ENCODE measurements around the gene FYN.

The FYN gene

DNA sequence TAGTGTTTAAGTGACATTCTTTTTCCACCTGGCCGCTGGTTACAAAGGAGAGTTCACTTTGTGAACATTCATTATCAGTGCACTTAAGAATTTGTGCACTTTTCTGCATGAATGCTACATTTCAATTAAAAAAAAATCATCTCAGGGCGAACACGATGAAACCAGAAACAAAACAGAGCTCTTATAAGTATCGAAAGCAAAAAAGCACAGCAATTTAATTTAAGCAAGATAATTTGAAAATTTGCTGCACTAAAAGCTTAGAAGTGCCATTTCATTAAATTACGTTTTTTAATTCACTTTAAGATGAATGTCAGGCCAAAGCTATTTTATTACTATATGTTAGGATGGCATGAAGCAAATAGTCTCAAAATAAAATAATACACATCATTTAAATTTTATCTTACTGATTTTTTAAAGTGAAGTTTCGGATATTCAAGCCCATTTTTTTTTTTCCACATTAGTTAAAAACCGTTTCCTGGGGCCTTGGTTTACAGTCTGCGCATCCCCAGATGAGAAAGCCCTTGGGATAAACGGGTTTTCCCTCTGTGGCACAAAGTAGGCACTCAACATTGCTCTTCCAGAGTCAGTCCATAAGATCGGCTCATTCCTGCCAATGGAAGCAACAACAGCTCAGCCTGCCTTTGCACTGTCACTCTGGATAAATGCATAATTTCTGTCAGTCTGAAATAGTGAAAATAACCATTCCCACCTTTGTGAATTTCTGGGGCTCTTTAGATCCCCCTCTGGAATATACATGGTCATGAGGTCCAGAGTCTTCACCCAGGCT is 80.1 kb downstream of the FYN start:
- TF ChIP-seq EP300 (IDR thresholded peaks at IDR 0.05; ENCODE audit: borderline replicate concordance) = no peak
- no peak for TF ChIP-seq FOXM1 (IDR thresholded peaks at IDR 0.05; ENCODE audit: borderline replicate concordance, low read depth)
- no peak for TF ChIP-seq TCF12 (IDR thresholded peaks at IDR 0.05; ENCODE audit: low read depth)
- TF ChIP-seq, protein P1, sequence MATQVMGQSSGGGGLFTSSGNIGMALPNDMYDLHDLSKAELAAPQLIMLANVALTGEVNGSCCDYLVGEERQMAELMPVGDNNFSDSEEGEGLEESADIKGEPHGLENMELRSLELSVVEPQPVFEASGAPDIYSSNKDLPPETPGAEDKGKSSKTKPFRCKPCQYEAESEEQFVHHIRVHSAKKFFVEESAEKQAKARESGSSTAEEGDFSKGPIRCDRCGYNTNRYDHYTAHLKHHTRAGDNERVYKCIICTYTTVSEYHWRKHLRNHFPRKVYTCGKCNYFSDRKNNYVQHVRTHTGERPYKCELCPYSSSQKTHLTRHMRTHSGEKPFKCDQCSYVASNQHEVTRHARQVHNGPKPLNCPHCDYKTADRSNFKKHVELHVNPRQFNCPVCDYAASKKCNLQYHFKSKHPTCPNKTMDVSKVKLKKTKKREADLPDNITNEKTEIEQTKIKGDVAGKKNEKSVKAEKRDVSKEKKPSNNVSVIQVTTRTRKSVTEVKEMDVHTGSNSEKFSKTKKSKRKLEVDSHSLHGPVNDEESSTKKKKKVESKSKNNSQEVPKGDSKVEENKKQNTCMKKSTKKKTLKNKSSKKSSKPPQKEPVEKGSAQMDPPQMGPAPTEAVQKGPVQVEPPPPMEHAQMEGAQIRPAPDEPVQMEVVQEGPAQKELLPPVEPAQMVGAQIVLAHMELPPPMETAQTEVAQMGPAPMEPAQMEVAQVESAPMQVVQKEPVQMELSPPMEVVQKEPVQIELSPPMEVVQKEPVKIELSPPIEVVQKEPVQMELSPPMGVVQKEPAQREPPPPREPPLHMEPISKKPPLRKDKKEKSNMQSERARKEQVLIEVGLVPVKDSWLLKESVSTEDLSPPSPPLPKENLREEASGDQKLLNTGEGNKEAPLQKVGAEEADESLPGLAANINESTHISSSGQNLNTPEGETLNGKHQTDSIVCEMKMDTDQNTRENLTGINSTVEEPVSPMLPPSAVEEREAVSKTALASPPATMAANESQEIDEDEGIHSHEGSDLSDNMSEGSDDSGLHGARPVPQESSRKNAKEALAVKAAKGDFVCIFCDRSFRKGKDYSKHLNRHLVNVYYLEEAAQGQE (IDR thresholded peaks at IDR 0.05; ENCODE audit: low read depth) = no peak
- no peak for TF ChIP-seq YY1 (IDR thresholded peaks at IDR 0.05; ENCODE audit: low read depth)
- TF ChIP-seq CREB1 (IDR thresholded peaks at IDR 0.05; ENCODE audit: low read depth) = no peak
- no peak for TF ChIP-seq CEBPB (IDR thresholded peaks at IDR 0.05)
- no peak for TF ChIP-seq TAF1 (IDR thresholded peaks at IDR 0.05; ENCODE audit: low read depth)
- TF ChIP-seq ZBTB7A (IDR thresholded peaks at IDR 0.05; ENCODE audit: low read depth) = no peak
- TF ChIP-seq EGR1 (IDR thresholded peaks at IDR 0.05) = no peak
- TF ChIP-seq NFIC (IDR thresholded peaks at IDR 0.05) = no peak
- TF ChIP-seq TEAD4 (IDR thresholded peaks at IDR 0.05) = no peak
- TF ChIP-seq, protein P2, sequence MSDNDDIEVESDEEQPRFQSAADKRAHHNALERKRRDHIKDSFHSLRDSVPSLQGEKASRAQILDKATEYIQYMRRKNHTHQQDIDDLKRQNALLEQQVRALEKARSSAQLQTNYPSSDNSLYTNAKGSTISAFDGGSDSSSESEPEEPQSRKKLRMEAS (IDR thresholded peaks at IDR 0.05) = no peak
- TF ChIP-seq, protein P3, sequence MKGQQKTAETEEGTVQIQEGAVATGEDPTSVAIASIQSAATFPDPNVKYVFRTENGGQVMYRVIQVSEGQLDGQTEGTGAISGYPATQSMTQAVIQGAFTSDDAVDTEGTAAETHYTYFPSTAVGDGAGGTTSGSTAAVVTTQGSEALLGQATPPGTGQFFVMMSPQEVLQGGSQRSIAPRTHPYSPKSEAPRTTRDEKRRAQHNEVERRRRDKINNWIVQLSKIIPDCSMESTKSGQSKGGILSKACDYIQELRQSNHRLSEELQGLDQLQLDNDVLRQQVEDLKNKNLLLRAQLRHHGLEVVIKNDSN (IDR thresholded peaks at IDR 0.05) = no peak
- no peak for TF ChIP-seq RAD21 (IDR thresholded peaks at IDR 0.05; ENCODE audit: low read depth)

DNA sequence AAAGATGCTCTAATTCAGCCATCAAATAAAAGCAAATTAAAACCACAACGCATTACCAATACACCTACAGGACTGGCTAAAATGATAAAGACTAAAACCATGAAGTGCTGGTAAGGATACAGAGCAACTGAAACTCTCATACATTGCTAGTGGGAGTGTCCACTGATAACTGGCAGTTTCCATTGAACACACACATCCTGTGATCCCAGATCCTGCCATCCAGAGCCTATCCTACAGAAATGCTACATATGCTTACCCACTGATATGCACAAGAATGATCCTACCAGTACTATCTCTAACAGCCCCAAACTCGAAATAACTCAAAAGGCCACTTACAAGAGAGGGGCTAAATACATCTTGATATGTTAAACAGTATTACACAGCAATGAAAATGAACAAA is 81.0 kb downstream of the FYN start:
- TF ChIP-seq YY1 (IDR thresholded peaks at IDR 0.05; ENCODE audit: low read depth) = no peak
- TF ChIP-seq, protein P2 (IDR thresholded peaks at IDR 0.05) = no peak
- TF ChIP-seq FOXM1 (IDR thresholded peaks at IDR 0.05; ENCODE audit: borderline replicate concordance, low read depth) = no peak

DNA sequence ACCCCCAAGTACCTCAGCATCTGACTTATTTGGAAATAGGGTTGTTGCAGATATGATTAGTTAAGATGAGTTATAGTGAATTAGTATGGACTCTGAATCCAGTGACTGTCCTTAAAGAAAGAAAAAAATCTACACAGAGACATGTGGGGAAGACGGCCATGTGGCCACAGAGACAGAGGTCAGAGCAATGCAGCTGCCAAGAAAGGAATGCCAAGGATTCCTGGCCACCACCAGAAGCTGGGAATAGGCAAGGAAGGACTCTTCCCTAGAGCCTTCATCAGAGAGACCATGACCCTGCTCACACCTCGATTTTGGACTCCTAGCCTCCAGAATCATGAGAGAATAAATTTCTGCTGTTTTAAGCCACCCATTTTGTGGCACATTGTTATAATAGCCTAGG is 81.8 kb downstream of the FYN start:
- TF ChIP-seq NFIC (IDR thresholded peaks at IDR 0.05) = no peak
- TF ChIP-seq YY1 (IDR thresholded peaks at IDR 0.05; ENCODE audit: low read depth) = no peak
- TF ChIP-seq, protein P3 (IDR thresholded peaks at IDR 0.05) = no peak
- no peak for TF ChIP-seq ZBTB7A (IDR thresholded peaks at IDR 0.05; ENCODE audit: low read depth)
- TF ChIP-seq CREB1 (IDR thresholded peaks at IDR 0.05; ENCODE audit: low read depth) = no peak

DNA sequence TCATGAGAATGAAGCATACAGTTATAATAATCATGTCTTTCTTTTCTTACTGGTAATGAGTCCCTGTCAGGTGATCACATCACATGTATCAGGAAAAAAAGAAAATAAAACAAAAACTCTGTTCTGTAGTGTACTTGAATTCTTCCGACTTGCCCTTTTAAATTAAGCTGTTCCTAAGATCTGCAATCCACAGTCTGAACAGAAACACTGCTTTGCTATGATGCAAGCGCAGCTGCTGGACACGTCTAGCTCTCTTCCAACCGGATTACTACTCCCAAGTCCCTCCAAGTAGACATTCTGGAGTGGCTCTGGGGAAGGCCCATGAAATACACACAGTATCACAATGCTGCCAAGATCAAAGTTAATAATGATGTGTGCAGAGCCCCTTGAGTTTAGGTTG is 83.7 kb downstream of the FYN start:
- TF ChIP-seq, protein P2 (IDR thresholded peaks at IDR 0.05) = no peak
- TF ChIP-seq YY1 (IDR thresholded peaks at IDR 0.05; ENCODE audit: low read depth) = no peak
- no peak for TF ChIP-seq TAF1 (IDR thresholded peaks at IDR 0.05; ENCODE audit: low read depth)
- TF ChIP-seq, protein P1 (IDR thresholded peaks at IDR 0.05; ENCODE audit: low read depth) = no peak
- TF ChIP-seq, protein P3 (IDR thresholded peaks at IDR 0.05) = no peak

DNA sequence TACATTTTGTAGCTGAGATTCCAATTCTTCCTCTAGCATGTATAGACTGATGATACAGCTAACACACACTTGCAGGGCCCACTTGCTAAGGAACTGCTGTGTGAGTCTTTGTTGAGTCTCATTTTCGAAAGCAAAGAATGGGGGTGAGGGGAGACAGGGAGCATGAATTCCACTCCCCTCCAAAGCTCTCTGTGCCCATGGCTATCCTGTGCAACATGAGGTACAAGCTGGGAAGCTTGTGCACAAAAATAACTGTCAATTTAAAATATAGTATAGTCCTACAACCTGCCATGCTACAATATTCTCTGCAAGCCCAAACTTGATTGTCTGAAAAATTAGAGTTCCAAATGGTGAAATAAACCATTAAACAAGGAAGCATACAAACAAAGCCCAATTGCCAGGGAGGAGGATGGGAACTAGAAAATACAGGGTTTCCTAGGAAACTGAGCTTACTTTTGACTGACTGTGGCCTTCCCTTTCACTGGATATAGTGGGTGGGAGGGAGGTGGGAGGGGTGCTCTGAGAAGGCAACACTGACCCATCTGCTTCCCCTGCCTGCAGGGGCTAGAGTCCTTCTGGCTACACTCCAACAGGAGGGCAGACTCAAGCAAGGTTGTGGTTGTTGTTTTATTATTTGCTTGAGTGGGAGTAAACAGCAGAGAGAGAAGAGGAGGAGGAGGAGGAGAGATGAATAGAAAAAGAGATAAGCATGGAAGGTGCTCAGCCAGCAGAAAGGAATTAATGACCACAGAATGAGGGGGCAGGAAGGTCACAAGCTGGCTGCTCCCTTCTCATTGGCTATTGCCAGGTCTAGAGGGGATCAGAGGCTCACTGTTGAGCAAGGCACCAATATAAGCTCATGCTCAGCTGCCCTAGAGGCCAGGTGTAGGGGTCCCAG is 84.6 kb downstream of the FYN start:
- TF ChIP-seq, protein P2 (IDR thresholded peaks at IDR 0.05) = no peak

Measured in Ishikawa (cell line).